ENCODE data around the gene P2RX1. TPM values are rescaled to one million over a fixed set of nuclear protein-coding genes. Genes with fewer than 3 reads are reported as not detected.
"Not testable (repeated sequence)": the region's sequence is repeated elsewhere in the genome, so short reads cannot be mapped to it uniquely, and the experiment has no call there.

P2RX1 gene
- total RNA-seq, 4 donors from 2014 or later, result 1.2 to 18.8 (median 9.9) TPM

- no peak overlapping the region for H3K27ac ChIP-seq
- no peaks in the 10 kb centered on the region for H3K27me3 ChIP-seq
- TF ChIP-seq CTCF (IDR thresholded peaks at IDR 0.05), result no peak
- no peak for TF ChIP-seq POLR2A (IDR thresholded peaks at IDR 0.05)
- intact Hi-C loops (cut with DNase I; ENCODE audit: low total_unique reads), result loop anchor here (5.0 kb wide), 1 partner anchor 146 kb away; no protein-coding TSS in a partner anchor
- no peaks in the 10 kb centered on the region for H3K4me1 ChIP-seq
- no peak overlapping the region for H3K4me3 ChIP-seq
- DNase-seq, result no peak
- H3K9me3 ChIP-seq, result no peaks in the 10 kb centered on the region
- no peaks in the 10 kb centered on the region for H3K36me3 ChIP-seq
Measured at GRCh38 chr17:3860939-3861700, 55.1 kb downstream of the P2RX1 start.

DNA sequence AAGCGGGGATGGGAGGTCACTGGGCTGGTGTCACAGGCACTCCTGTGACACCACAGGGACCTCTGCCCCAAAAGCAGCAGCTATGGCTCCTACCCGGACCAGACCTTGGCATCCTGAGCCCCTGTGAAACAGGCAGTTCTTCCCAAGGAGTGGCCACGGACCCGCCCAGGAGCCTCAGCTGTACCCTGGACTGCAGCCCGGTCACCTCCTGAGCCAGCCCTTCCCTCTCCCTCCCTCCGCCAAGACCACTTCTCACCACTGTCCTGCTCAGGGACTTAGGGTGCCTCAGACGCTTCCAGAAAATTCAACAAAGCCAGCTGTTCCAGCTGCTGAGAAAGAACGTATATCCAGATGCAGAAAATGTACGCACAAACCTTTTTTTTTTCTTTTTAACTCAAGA, 56.3 kb downstream of the P2RX1 start:
- Histone ChIP-seq H3K36me3 (no peaks in the 10 kb centered on the region), H3K27me3 (no peaks in the 10 kb centered on the region), H3K27ac (no peak overlapping the region), H3K4me1 (no peaks in the 10 kb centered on the region), H3K9me3 (no peaks in the 10 kb centered on the region), H3K4me3 (no peak overlapping the region)
- no peak for DNase-seq
- no peak for TF ChIP-seq CTCF (IDR thresholded peaks at IDR 0.05)
- TF ChIP-seq POLR2A (IDR thresholded peaks at IDR 0.05), result no peak
- intact Hi-C loops (cut with DNase I; ENCODE audit: low total_unique reads), result loop anchor here (5.0 kb wide), 1 partner anchor 147 kb away; no protein-coding TSS in a partner anchor

- intact Hi-C loops (cut with DNase I; ENCODE audit: low total_unique reads), result no loop called here
- H3K27ac ChIP-seq, result no peak overlapping the region
- H3K4me3 ChIP-seq, result no peak overlapping the region
- TF ChIP-seq POLR2A (IDR thresholded peaks at IDR 0.05) (no peak), CTCF (IDR thresholded peaks at IDR 0.05) (no peak)
- H3K27me3 ChIP-seq, result no peaks in the 10 kb centered on the region
- no peaks in the 10 kb centered on the region for H3K36me3 ChIP-seq
- H3K4me1 ChIP-seq, result no peaks in the 10 kb centered on the region
- no peak for DNase-seq
- no peaks in the 10 kb centered on the region for H3K9me3 ChIP-seq
Measured at GRCh38 chr17:3857261-3858105, 58.8 kb downstream of the P2RX1 start.

- H3K4me3 ChIP-seq; H3K4me1 ChIP-seq; H3K27ac ChIP-seq; H3K36me3 ChIP-seq; DNase-seq; H3K27me3 ChIP-seq; H3K9me3 ChIP-seq; intact Hi-C loops (cut with DNase I; ENCODE audit: low total_unique reads): not testable (repeated sequence)
Measured at GRCh38 chr17:3854204-3854603, 62.1 kb downstream of the P2RX1 start.

DNA sequence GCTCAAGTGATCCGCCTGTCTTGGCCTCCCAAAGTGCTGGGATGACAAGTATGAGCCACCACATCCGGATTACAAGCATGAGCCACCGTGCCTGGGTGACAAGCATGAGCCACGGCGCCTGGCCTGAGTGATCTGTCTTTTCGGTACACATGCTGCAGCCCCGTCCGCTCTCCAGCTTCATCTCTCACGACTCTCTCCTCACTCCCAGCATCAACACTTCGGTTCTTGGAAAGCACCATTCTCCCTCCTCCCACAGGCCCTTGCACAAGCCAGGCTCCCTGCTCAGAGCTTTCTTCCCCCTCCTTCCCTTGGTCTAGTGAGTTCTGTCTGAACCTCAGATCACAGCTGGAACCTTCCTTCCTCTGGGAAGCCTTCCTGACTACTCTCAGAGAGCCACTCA, 63.7 kb downstream of the P2RX1 start:
- H3K9me3 ChIP-seq, result no peaks in the 10 kb centered on the region
- no peaks in the 10 kb centered on the region for H3K27me3 ChIP-seq
- H3K4me3 ChIP-seq, result no peak overlapping the region
- H3K27ac ChIP-seq, result no peak overlapping the region
- no peak for DNase-seq
- no peaks in the 10 kb centered on the region for H3K36me3 ChIP-seq
- no peak for TF ChIP-seq CTCF (IDR thresholded peaks at IDR 0.05)
- no peak for TF ChIP-seq POLR2A (IDR thresholded peaks at IDR 0.05)
- intact Hi-C loops (cut with DNase I; ENCODE audit: low total_unique reads), result no loop called here
- H3K4me1 ChIP-seq, result no peaks in the 10 kb centered on the region

Data from uterus (tissue), 4 donors.